Measurements from ENCODE around the gene RTF2. TPM values are rescaled to one million over a fixed set of nuclear protein-coding genes. Genes with fewer than 3 reads are reported as not detected.

RTF2 gene
- total RNA-seq, 1 donor from 2014 or later = 81.4 TPM

DNA sequence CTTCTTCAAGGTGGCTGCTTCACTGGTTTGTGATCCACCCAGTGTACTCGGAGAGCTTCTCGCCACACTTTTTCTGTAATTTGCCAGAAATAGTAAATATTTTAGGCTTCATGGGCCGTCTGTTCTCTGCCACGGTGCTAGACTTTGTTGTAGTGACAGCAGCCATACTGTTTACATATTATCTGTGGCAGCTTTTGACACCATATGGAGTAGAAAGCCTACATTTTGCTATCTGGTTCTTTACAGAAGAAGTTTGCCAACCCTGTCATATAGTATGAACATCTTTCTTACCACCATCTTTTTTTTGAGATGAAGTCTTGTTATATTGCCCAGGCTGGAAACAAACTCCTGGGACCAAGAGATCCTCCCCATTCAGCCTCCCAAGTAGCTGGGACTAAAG, 97.1 kb downstream of the RTF2 start:
- Histone ChIP-seq H3K4me2 (ENCODE audit: low read length) (no peak overlapping the region), H4K20me1 (ENCODE audit: insufficient read depth, low read length) (no peaks in the 10 kb centered on the region), H3K79me2 (ENCODE audit: insufficient read depth, low read length) (no peaks in the 10 kb centered on the region), H3K27me3 (ENCODE audit: insufficient read depth, low read length) (no peaks in the 10 kb centered on the region), H3K4me1 (ENCODE audit: insufficient read depth, low read length) (no peaks in the 10 kb centered on the region), H3K9ac (ENCODE audit: low read length) (no peak overlapping the region), H3K4me3 (ENCODE audit: insufficient read depth, low read depth, low read length) (no peak overlapping the region), H3K36me3 (ENCODE audit: insufficient read depth, low read length) (no peaks in the 10 kb centered on the region), H3K9me3 (ENCODE audit: insufficient read depth, low read depth, low read length) (no peaks in the 10 kb centered on the region), H3K27ac (ENCODE audit: low read depth, low read length) (no peak overlapping the region), H2AFZ (ENCODE audit: low read depth, low read length) (no peak overlapping the region)
- no peak overlapping the region for H3K4me3 Mint-ChIP-seq (ENCODE audit: unreplicated experiment)
- no peak for TF ChIP-seq EZH2 (IDR thresholded peaks at IDR 0.05; ENCODE audit: insufficient read depth, low read length)
- TF ChIP-seq, protein P1, sequence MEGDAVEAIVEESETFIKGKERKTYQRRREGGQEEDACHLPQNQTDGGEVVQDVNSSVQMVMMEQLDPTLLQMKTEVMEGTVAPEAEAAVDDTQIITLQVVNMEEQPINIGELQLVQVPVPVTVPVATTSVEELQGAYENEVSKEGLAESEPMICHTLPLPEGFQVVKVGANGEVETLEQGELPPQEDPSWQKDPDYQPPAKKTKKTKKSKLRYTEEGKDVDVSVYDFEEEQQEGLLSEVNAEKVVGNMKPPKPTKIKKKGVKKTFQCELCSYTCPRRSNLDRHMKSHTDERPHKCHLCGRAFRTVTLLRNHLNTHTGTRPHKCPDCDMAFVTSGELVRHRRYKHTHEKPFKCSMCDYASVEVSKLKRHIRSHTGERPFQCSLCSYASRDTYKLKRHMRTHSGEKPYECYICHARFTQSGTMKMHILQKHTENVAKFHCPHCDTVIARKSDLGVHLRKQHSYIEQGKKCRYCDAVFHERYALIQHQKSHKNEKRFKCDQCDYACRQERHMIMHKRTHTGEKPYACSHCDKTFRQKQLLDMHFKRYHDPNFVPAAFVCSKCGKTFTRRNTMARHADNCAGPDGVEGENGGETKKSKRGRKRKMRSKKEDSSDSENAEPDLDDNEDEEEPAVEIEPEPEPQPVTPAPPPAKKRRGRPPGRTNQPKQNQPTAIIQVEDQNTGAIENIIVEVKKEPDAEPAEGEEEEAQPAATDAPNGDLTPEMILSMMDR (IDR thresholded peaks at IDR 0.05; ENCODE audit: insufficient read depth, low read depth, low read length) = no peak
- H3K4me1 Mint-ChIP-seq (ENCODE audit: low read depth, unreplicated experiment) = no peaks in the 10 kb centered on the region
- no peaks in the 10 kb centered on the region for H3K27me3 Mint-ChIP-seq (ENCODE audit: low read depth, unreplicated experiment)
- no peak overlapping the region for H3K27ac Mint-ChIP-seq (ENCODE audit: unreplicated experiment)
- H3K9me3 Mint-ChIP-seq (ENCODE audit: unreplicated experiment) = no peaks in the 10 kb centered on the region
- no peaks in the 10 kb centered on the region for H3K36me3 Mint-ChIP-seq (ENCODE audit: low read depth, unreplicated experiment)
- no peak for DNase-seq (ENCODE audit: low read depth)
- no peak for FAIRE-seq

DNA sequence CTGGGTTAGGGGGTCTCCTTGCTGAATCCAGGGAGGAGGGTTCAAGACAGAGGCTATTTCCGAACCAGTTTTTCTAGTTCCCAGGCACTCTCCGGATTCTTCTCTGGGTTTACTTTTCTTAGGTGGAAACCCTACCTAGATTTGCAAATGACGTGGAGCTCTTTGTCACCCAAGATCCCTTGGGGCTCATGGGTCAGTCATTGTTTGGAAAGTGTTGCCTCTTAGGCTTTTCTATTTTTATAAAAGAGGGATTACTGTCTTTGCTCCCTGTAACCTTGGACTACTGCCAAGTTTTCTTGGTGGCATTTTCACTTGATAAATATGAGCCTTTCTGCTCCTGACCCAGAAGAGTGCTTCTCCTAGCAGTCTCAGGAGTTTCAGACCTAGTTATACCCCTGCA, 98.2 kb downstream of the RTF2 start:
- no peak for TF ChIP-seq EZH2 (IDR thresholded peaks at IDR 0.05; ENCODE audit: insufficient read depth, low read length)
- TF ChIP-seq, protein P1 (IDR thresholded peaks at IDR 0.05; ENCODE audit: insufficient read depth, low read depth, low read length) = no peak
- Histone ChIP-seq H3K27ac (ENCODE audit: low read depth, low read length) (no peak overlapping the region), H4K20me1 (ENCODE audit: insufficient read depth, low read length) (no peaks in the 10 kb centered on the region), H2AFZ (ENCODE audit: low read depth, low read length) (no peak overlapping the region), H3K36me3 (ENCODE audit: insufficient read depth, low read length) (no peaks in the 10 kb centered on the region), H3K4me1 (ENCODE audit: insufficient read depth, low read length) (no peaks in the 10 kb centered on the region), H3K4me2 (ENCODE audit: low read length) (no peak overlapping the region), H3K27me3 (ENCODE audit: insufficient read depth, low read length) (peaks cover 1% of the 10 kb centered on the region), H3K79me2 (ENCODE audit: insufficient read depth, low read length) (no peaks in the 10 kb centered on the region), H3K9me3 (ENCODE audit: insufficient read depth, low read depth, low read length) (no peaks in the 10 kb centered on the region), H3K9ac (ENCODE audit: low read length) (no peak overlapping the region), H3K4me3 (ENCODE audit: insufficient read depth, low read depth, low read length) (no peak overlapping the region)
- FAIRE-seq = no peak
- Mint-ChIP-seq H3K27me3 (ENCODE audit: low read depth, unreplicated experiment) (no peaks in the 10 kb centered on the region), H3K4me1 (ENCODE audit: low read depth, unreplicated experiment) (no peaks in the 10 kb centered on the region), H3K27ac (ENCODE audit: unreplicated experiment) (no peak overlapping the region), H3K36me3 (ENCODE audit: low read depth, unreplicated experiment) (no peaks in the 10 kb centered on the region), H3K4me3 (ENCODE audit: unreplicated experiment) (no peak overlapping the region), H3K9me3 (ENCODE audit: unreplicated experiment) (no peaks in the 10 kb centered on the region)
- no peak for DNase-seq (ENCODE audit: low read depth)

Other genes with a start within 250 kb of the RTF2 start
- not detected in 2 replicates for gene MC3R, start 219.9 kb upstream of the RTF2 start, total RNA-seq
- gene FAM210B, start 109.7 kb upstream of the RTF2 start, total RNA-seq = 40.5 and 46.3 TPM in 2 replicates
- gene AURKA, start 76.4 kb upstream of the RTF2 start, total RNA-seq = 10.4 and 14.8 TPM in 2 replicates
- gene CSTF1, start 76.0 kb upstream of the RTF2 start, total RNA-seq = 28.5 and 30.3 TPM in 2 replicates
- 2.3 and 2.5 TPM in 2 replicates for gene CASS4, start 56.4 kb upstream of the RTF2 start, total RNA-seq
- gene FAM209A, start 56.1 kb downstream of the RTF2 start, total RNA-seq = 0.32 TPM in 1 of 2 replicates, not detected in the other
- 0.60 TPM in 1 of 2 replicates, not detected in the other for gene FAM209B, start 64.6 kb downstream of the RTF2 start, total RNA-seq
- gene TFAP2C, start 160.7 kb downstream of the RTF2 start, total RNA-seq = 0.94 and 2.2 TPM in 2 replicates